Measurements from ENCODE around the gene DMD.

DMD gene

DNA sequence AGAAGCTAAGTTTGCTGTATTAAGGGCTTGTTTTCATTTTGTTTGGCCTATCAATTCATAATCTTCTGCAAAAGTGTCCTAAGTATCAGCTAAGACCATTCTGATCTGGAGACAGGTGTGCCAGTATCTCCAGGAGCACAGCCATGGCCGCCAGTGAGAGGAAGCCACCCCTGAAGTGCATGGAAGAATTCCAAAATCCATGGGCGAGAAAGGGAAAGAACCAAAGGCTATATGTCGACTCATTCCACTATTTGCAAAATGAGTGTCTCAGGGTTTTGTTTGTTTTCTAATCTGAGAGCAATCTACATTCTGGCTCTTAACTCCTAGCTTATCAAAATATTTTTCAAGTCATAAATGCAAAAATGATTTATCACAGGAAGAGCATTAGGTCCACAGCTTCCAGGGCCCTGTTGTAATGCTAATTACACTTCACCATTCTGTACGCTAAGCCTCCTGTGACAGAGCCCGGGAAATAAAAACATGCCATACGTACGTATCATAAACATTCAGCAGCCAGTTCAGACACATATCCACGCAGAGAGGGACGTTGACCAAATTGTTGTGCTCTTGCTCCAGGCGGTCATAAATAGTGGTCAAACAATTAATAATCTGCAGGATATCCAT lies 2002.2 kb downstream of the DMD start:
- DNase-seq (ENCODE audit: extremely low spot score): no peak
- ChIA-PET POLR2A (no interaction called here), CTCF (interaction anchor here (4.3 kb wide), 1 partner anchor 171 kb away, joined by 22 read pairs; no protein-coding TSS in a partner anchor)
- TF ChIP-seq, protein P1, sequence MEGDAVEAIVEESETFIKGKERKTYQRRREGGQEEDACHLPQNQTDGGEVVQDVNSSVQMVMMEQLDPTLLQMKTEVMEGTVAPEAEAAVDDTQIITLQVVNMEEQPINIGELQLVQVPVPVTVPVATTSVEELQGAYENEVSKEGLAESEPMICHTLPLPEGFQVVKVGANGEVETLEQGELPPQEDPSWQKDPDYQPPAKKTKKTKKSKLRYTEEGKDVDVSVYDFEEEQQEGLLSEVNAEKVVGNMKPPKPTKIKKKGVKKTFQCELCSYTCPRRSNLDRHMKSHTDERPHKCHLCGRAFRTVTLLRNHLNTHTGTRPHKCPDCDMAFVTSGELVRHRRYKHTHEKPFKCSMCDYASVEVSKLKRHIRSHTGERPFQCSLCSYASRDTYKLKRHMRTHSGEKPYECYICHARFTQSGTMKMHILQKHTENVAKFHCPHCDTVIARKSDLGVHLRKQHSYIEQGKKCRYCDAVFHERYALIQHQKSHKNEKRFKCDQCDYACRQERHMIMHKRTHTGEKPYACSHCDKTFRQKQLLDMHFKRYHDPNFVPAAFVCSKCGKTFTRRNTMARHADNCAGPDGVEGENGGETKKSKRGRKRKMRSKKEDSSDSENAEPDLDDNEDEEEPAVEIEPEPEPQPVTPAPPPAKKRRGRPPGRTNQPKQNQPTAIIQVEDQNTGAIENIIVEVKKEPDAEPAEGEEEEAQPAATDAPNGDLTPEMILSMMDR (IDR thresholded peaks at IDR 0.05; ENCODE audit: control extremely low read depth, extremely low read depth, low read depth, missing control alignments): no peak

DNA sequence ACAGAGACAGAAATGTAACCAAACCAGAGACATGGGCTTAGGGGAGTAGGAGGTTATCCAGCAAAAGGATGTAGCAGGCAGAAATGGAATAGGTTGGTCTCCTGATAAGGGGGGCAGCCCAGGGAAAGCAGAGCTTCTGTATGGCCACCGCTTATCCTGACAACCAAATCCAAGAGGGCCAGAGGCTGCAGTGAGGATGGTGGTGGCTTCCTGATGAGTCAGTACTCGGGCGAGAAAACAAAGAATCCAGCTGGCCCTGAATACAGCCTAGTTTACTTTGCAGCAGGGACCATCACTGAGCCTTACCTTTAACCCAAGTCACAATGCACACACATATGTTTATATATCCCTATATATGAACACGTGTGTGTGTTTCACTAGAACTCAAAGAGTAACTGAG lies 2009.8 kb downstream of the DMD start:
- TF ChIP-seq, protein P1 (IDR thresholded peaks at IDR 0.05; ENCODE audit: control extremely low read depth, extremely low read depth, low read depth, missing control alignments): no peak
- POLR2A ChIA-PET: no interaction called here
- DNase-seq (ENCODE audit: extremely low spot score): no peak
- CTCF ChIA-PET: interaction anchor here (1.3 to 5.1 kb wide), 2 partner anchors 10 to 13 kb away, joined by 4 to 31 read pairs; no protein-coding TSS in a partner anchor

DNA sequence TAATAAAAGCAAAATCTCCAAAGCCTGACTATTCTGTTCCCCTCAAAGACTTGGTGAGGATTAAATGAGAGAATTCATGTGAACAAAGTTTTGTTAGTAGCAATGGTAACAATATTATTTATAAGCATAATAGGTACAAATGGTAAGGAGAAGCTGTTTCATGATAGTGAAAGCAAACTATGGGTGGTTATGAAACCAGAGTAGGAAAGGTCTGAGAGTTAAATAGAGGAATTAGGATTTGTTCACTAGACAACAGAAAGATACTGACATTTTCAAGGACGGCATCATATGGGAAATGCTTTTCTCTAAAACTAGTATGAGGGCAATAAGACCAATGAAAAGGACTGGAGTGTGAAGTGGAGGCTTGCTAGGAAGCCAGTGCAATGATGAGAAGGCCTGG lies 2010.9 kb downstream of the DMD start:
- POLR2A ChIA-PET: no interaction called here

DNA sequence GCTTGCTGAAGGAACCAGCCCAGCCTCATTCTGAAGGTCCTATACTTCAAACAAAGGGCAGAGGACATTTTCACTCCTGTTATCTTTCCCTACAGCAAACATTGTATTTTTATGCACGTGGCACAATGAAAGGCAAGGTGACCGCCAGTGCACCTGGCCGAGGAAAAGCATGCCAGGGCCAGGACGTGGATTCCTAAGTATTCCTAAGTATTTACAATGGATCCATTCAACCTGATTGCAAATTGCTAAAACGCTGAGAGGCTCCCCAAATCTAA lies 2011.6 kb downstream of the DMD start:
- ChIA-PET POLR2A (no interaction called here), CTCF (interaction anchor here (1.1 to 1.6 kb wide), 3 partner anchors 14 to 25 kb away, joined by 3 read pairs; no protein-coding TSS in a partner anchor)
- TF ChIP-seq, protein P1 (IDR thresholded peaks at IDR 0.05; ENCODE audit: control extremely low read depth, extremely low read depth, low read depth, missing control alignments): no peak
- DNase-seq (ENCODE audit: extremely low spot score): no peak

More for the DNA sequence above, 2010.9 kb downstream of the DMD start:
- DNase-seq (ENCODE audit: extremely low spot score): no peak
- CTCF ChIA-PET: interaction anchor here (1.1 to 1.6 kb wide), 2 partner anchors 13 to 16 kb away, joined by 3 read pairs; no protein-coding TSS in a partner anchor
- TF ChIP-seq, protein P1 (IDR thresholded peaks at IDR 0.05; ENCODE audit: control extremely low read depth, extremely low read depth, low read depth, missing control alignments): no peak

DNA sequence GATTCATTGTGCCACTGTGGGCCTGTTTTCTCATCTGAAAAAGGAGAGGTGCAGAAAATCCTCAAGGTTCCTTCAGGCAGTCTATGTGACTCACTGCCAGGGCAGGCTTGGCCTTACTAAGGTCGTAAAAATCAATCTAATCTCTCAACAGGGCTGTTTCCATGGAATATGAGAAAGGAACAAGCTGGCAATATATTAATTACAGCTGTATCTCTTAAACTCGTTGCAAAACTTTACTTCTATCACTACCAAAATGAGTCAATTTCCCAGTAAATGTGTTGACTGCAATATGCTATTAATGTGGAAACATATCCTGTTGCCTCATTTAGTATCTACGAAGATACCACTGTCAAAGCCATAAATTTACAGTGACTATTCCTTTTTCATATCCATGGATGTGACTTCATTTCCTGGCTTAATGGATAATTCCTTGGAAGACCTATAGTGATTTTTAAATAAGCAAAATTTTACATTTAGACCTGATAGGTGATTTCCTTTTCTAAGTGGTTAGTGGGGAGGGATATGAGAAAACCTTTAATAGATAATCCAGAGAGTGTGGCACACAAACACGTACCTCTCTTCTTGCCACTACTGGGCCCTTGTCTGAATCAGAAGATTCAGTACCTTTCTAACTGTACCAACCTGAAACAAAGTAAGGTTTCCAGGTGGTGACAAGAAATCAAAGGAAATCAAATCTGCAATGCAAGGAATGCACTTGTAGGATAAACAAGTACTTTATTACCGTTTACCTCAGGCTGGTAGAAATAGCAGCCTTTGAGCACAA lies 2012.1 kb downstream of the DMD start:
- TF ChIP-seq, protein P1 (IDR thresholded peaks at IDR 0.05; ENCODE audit: control extremely low read depth, extremely low read depth, low read depth, missing control alignments): no peak
- DNase-seq (ENCODE audit: extremely low spot score): no peak
- POLR2A ChIA-PET: no interaction called here
- CTCF ChIA-PET: interaction anchor here (1.2 to 1.6 kb wide), 2 partner anchors 17 to 24 kb away, joined by 3 read pairs; no protein-coding TSS in a partner anchor

DNA sequence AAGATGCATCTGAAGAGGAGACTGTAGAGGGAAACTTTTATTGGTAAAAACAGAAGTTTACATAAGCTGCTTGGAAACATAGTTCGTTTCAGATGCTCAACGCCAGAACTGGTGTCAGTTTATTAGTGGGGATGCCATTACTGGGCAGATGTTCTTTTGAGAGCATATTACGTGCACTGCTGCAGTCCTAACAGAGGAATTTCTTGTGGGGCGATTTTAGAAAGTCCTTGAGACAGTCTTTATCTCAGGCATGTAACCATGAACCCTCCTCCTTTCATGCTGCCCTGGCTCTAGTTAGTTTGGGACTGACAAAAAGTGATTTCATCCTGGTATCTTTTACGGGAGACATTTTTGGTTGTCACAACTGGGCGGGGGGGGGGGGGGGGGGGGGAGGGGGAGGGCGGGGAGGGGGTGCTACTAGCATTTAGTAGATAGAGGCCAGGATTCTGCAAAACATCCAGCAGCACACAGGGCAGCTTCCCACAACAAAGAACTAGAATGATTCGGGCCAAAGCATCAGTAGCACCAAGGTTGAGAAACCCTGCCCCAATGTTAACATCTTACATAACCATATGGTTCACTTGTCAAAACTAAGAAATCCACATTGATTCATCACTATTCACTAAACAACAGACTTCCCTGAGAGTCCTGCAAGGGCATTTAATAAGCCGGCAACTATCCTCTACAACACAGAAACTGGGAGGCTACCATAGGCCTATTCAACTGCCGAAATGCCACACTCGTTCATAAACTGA lies 2021.0 kb downstream of the DMD start:
- CTCF ChIA-PET: no interaction called here
- no peak for DNase-seq (ENCODE audit: extremely low spot score)
- POLR2A ChIA-PET: no interaction called here

More for the DNA sequence above, 2021.0 kb downstream of the DMD start:
- TF ChIP-seq, protein P1 (IDR thresholded peaks at IDR 0.05; ENCODE audit: control extremely low read depth, extremely low read depth, low read depth, missing control alignments): no peak

All from GM10248 (cell line).